BE2C (cell line): ENCODE results near the gene CCNB1.
A peak's percentile ranks its signal among the peaks of the same experiment; 100 is the strongest.
"Not testable (repeated sequence)": the region's sequence is repeated elsewhere in the genome, so short reads cannot be mapped to it uniquely, and the experiment has no call there.

Experiments used
- DNase-seq: peaks from one replicate; pipeline ENCODE4 v3.0.0-alpha.2; 2020
- H3K27me3 ChIP-seq: fragments of 250-450 bp; sonication (Bioruptor Pico); 2 replicates; pipeline ENCODE4 v1.5.1; 2020; ENCODE audit warnings: mild to moderate bottlenecking
- H3K36me3 ChIP-seq: fragments of 250-450 bp; sonication (Bioruptor Pico); 2 replicates; pipeline ENCODE4 v1.5.1; 2020; ENCODE audit warnings: mild to moderate bottlenecking
- H3K4me1 ChIP-seq: fragments of 250-450 bp; sonication (Bioruptor Pico); 2 replicates; pipeline ENCODE4 v1.5.1; 2020
- H3K4me3 ChIP-seq: 2 replicates; pipeline ENCODE4 v1.5.1; 2011; ENCODE audit warnings: low read depth, low read length
- H3K9me3 ChIP-seq: fragments of 250-450 bp; sonication (Bioruptor Pico); 2 replicates; pipeline ENCODE4 v1.5.1; 2020
- TF ChIP-seq, protein P1 (sequence below): IDR thresholded peaks from 2 replicates; pipeline ENCODE4 v1.5.1; 2012; ENCODE audit warnings: mild to moderate bottlenecking, low read depth, low read length

The CCNB1 gene

DNA sequence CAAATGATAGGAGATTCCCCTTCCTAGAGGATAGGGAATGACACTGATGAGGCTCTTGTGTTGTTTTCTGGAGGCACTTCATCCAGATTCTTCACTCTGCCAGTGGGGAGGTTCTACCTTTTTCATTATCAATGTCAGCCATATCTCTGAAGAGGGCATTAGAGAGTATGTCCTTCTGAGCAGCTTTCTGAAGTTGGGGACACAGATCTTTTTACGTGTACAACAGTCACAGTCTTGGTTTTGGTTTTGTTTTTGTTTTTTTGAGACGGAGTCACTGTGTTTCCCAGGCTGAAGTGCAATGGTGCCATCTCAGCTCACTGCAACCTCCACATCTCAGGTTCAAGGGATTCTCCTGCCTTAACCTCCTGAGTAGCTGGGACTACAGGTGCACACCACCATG, 45.1 kb downstream of the CCNB1 start:
- Histone ChIP-seq H3K27me3 (no peaks in the 10 kb centered on the region), H3K9me3 (no peaks in the 10 kb centered on the region), H3K4me1 (peaks cover 2% of the 10 kb centered on the region; the same call in 1 of the 2 replicates), H3K36me3 (peaks cover 3% of the 10 kb centered on the region; the same call in 1 of the 2 replicates), H3K4me3 (no peak overlapping the region)
- TF ChIP-seq, protein P1, sequence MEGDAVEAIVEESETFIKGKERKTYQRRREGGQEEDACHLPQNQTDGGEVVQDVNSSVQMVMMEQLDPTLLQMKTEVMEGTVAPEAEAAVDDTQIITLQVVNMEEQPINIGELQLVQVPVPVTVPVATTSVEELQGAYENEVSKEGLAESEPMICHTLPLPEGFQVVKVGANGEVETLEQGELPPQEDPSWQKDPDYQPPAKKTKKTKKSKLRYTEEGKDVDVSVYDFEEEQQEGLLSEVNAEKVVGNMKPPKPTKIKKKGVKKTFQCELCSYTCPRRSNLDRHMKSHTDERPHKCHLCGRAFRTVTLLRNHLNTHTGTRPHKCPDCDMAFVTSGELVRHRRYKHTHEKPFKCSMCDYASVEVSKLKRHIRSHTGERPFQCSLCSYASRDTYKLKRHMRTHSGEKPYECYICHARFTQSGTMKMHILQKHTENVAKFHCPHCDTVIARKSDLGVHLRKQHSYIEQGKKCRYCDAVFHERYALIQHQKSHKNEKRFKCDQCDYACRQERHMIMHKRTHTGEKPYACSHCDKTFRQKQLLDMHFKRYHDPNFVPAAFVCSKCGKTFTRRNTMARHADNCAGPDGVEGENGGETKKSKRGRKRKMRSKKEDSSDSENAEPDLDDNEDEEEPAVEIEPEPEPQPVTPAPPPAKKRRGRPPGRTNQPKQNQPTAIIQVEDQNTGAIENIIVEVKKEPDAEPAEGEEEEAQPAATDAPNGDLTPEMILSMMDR, result no peak
- DNase-seq, result no peak

DNA sequence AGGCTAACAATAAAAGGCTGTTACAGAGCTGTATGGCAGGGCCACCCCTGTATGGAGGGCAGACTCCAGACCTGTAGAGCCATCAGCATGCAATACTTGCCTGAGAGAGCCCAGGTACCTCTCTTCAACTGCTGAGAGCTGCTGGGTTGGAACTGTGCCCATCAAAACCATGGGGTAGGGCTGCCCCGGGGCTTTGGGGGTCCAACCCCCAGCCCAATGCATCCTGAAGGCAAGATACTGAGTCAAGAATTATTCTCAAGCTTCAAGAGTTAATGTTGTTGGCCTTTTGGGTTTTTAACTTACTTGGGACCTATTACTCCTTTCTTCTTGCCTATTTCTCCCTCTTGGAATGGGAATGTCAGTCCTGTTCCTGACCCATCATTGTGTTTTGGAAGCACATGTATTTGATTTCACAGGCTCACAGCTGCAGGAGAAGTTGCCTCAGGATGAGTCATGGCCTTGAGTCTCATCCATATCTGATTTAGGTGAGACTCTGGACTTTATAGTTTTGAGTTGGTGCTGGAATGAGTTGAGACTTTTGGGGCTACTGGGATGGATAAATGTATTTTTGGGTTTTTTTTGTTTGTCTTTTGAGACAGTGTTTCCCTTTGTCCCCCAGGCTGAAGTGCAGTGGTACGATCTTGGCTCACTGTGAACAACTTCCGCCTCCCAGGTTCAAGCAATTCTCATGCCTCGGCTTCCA, 46.7 kb downstream of the CCNB1 start:
- TF ChIP-seq, protein P1, result no peak
- no peaks in the 10 kb centered on the region for H3K9me3 ChIP-seq
- DNase-seq, result peak; percentile 14
- peaks cover 4% of the 10 kb centered on the region; the same call in 1 of the 2 replicates for H3K4me1 ChIP-seq
- H3K27me3 ChIP-seq, result no peaks in the 10 kb centered on the region
- H3K36me3 ChIP-seq, result peaks cover 3% of the 10 kb centered on the region; the same call in 1 of the 2 replicates
- no peak overlapping the region for H3K4me3 ChIP-seq

DNA sequence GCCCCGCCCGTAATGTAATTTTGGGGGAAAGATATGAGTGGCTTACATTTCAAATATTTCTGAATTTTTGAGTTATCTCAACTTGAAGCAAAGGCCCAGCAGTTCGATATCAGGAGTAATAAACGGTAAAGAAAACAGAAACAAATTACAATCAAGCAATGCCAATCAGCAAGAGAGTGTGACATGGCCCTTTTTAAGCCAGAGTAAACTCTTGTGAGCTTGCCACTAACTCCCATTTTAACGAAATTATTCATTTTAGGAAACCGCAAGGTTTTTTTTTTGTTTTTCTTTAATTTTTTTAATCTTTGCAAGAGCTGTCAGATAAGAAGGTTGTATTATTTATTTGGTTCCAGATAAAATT, 50.2 kb downstream of the CCNB1 start:
- TF ChIP-seq, protein P1, result no peak
- no peaks in the 10 kb centered on the region for H3K9me3 ChIP-seq
- H3K4me1 ChIP-seq, result peaks cover 4% of the 10 kb centered on the region; the same call in 1 of the 2 replicates
- H3K36me3 ChIP-seq, result no peaks in the 10 kb centered on the region
- no peaks in the 10 kb centered on the region for H3K27me3 ChIP-seq
- peak overlapping the region; percentile 98 for H3K4me3 ChIP-seq
- no peak for DNase-seq

DNA sequence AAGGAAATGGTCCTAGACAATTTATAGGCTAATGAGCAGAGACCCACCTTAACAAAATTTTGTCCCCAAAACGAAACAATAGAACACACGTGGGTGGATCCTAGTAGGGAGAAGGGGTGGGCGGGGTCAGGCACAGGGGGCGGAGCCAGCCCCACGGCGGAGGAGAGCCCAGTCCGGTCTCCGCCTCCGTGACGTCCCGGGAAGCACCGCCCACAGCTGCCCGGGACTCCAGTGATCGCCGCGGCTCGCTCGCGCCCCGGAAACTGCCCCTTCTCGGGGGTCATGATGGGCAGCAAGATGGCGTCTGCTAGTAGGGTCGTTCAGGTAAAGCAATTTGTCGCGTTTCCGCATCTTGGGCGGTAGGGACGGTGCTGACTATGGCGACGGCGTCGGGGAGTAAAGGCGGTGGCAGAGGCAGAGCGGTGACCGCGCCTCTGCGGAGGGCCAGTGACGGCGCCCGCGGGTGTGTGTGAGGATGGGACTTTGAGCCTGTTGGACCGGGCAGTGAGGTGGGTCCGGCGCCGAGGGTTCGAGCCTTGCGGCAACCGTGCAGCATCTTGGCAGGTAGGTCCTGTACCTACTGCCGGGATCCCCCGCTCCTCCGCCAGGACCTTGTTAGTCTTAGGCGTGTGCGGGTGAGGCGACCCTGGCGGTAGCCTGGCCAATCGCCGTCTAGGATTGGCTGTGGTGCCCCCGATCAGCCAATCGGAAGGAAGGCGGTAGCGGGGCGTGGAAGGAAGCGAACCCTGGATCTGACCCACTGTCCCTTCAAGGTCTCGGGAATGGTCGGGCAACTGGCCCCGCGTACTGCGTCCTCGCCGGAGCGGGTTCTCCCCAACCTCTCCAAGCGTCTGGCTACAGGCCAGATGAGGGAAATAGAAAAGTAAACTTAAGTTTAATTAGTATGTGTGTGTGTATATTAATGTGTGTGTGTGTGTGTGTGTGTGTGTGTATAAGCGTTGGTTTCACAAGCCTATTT, 50.9 kb downstream of the CCNB1 start:
- Histone ChIP-seq H3K4me1 (peaks cover 4% of the 10 kb centered on the region; the same call in 1 of the 2 replicates), H3K4me3 (peak overlapping the region; percentile 98), H3K9me3 (no peaks in the 10 kb centered on the region), H3K27me3 (no peaks in the 10 kb centered on the region), H3K36me3 (no peaks in the 10 kb centered on the region)
- TF ChIP-seq, protein P1, result peak; percentile 11; the same call in 1 of the 2 replicates
- peak; percentile 98 for DNase-seq

DNA sequence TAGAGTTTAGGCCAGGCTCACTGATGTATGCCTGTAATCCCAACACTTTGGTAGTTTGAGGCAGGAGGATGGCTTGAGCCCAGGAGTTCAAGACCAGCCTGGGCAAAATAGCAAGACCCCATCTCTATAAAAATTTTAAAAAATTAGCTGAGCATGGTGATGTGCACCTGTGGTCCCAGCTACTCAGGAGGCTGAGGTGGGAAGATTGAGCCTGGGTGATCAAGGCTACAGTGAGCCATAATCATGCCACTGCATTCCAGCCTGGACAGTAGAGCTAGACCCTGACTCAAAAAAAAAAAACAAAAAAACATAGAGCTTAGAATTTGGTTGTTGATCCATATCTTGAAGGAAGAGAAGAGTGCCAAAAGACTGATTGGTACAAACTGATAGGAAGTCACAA, 53.0 kb downstream of the CCNB1 start:
- H3K36me3 ChIP-seq, result peaks cover 2% of the 10 kb centered on the region; the same call in 1 of the 2 replicates
- H3K9me3 ChIP-seq, result no peaks in the 10 kb centered on the region
- DNase-seq, result no peak
- H3K4me3 ChIP-seq, result no peak overlapping the region
- H3K4me1 ChIP-seq, result peaks cover 4% of the 10 kb centered on the region; the same call in 1 of the 2 replicates
- TF ChIP-seq, protein P1, result no peak
- no peaks in the 10 kb centered on the region for H3K27me3 ChIP-seq

DNA sequence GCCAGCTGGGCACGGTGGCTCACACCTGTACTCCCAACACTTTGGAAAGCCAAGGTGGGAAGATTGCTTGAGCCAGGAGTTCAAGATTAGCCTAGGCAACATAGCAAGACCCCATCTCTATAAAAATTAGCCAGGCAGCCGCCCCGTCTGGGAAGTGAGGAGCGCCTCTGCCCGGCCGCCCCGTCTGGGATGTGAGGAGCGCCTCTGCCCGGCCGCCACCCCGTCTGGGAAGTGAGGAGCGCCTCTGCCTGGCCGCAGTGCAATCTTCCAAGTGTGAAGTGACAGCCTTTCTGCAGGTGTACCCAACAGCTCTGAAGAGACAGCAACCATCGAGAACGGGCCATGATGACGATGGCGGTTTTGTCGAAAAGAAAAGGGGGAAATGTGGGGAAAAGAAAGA, 53.4 kb downstream of the CCNB1 start:
- not testable (repeated sequence) for H3K4me1 ChIP-seq, H3K4me3 ChIP-seq, H3K27me3 ChIP-seq, H3K36me3 ChIP-seq, DNase-seq, H3K9me3 ChIP-seq

DNA sequence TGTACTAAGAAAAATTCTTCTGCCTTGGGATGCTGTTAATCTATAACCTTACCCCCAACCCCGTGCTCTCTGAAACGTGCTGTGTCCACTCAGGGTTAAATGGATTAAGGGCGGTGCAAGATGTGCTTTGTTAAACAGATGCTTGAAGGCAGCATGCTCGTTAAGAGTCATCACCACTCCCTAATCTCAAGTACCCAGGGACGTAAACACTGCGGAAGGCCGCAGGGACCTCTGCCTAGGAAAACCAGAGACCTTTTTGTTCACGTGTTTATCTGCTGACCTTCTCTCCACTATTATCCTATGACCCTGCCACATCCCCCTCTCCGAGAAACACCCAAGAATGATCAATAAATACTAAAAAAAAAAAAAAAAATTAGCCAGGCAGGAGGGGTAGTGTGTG, 53.9 kb downstream of the CCNB1 start:
- H3K27me3 ChIP-seq, H3K36me3 ChIP-seq, DNase-seq, H3K4me1 ChIP-seq, H3K9me3 ChIP-seq, H3K4me3 ChIP-seq: not testable (repeated sequence)
